Stimulated activated naive CD8-positive, alpha-beta T cell treated with anti-CD3 and anti-CD28 coated beads, Interleukin-15, amount 100 ng/mL, for 72 hours (primary cell): ENCODE data around the gene MTMR1.
A peak's percentile ranks its signal among the peaks of the same experiment; 100 is the strongest.

Experiments used
- ATAC-seq: fragments of 150-1000 bp; cut with Tn5 transposase; 2 replicates; pipeline ENCODE4 v1.10.0; 2021; ENCODE audit warnings: mild to moderate bottlenecking, moderate library complexity
- DNase-seq, 2 donors: peaks; one replicate each; pipeline ENCODE4 v3.0.0; 2021 to 2022
- H3K27ac Mint-ChIP-seq, 2 donors: one replicate each; pipeline ENCODE4 v1.8.0; 2022; ENCODE audit warnings: mild to moderate bottlenecking in 2 of 2, mixed read lengths in 2 of 2, moderate library complexity in 2 of 2
- H3K27me3 Mint-ChIP-seq: one replicate; pipeline ENCODE4 v1.8.0; 2022; ENCODE audit warnings: mixed read lengths
- H3K4me1 Mint-ChIP-seq: one replicate; pipeline ENCODE4 v1.8.0; 2022; ENCODE audit warnings: mild to moderate bottlenecking, mixed read lengths
- H3K4me3 Mint-ChIP-seq, 2 donors: one replicate each; pipeline ENCODE4 v1.8.0; 2022; ENCODE audit warnings: mild to moderate bottlenecking in 2 of 2, mixed read lengths in 2 of 2, moderate library complexity in 1 of 2
- H3K9me3 Mint-ChIP-seq, 2 donors: one replicate each; pipeline ENCODE4 v1.8.0; 2022; ENCODE audit warnings: mixed read lengths in 2 of 2

MTMR1 gene

DNA sequence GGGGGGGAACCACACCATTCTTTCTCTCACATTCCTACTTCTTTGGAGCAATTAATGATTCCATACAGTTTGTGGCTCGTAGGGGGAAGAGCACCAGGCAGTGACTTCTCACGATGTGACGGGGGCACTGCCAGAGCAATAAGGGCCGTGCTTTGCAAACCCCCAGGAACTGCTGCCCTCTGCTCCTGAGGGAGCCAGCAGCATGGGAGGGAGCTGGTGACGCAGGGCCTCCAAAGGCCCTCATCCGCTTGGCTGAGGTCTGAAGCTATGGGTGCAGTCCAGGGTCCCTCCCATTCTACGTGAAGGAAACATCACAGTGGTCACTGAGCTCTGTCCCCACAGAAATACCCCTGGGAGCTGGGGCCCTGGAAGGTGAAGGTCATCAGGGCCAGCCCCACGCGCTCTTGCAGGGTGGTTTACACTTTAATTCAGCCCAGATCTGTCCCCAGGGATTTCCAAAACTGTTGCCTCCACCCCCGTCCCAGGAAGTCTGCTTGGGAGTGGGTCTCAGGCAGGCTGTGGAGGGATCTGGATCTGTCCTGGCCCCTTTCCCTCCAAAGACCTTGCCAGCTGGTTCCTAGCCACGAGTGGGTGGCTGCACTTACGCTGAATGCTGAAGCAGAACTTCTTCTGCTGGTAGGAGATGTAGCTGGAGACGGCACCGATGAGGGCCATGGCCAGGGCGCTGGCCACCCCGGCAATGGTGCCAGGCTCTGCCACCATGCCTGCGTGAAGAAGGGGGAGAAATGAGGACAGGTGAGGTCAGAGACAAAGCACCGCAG lies 82.6 kb downstream of the MTMR1 start:
- H3K4me1 Mint-ChIP-seq = peaks cover 29% of the 10 kb centered on the region
- no peak overlapping the region for H3K4me3 Mint-ChIP-seq
- ATAC-seq (no peak), DNase-seq (no peak)
- H3K27me3 Mint-ChIP-seq = no peaks in the 10 kb centered on the region
- H3K27ac Mint-ChIP-seq = no peak overlapping the region
- no peaks in the 10 kb centered on the region for H3K9me3 Mint-ChIP-seq

DNA sequence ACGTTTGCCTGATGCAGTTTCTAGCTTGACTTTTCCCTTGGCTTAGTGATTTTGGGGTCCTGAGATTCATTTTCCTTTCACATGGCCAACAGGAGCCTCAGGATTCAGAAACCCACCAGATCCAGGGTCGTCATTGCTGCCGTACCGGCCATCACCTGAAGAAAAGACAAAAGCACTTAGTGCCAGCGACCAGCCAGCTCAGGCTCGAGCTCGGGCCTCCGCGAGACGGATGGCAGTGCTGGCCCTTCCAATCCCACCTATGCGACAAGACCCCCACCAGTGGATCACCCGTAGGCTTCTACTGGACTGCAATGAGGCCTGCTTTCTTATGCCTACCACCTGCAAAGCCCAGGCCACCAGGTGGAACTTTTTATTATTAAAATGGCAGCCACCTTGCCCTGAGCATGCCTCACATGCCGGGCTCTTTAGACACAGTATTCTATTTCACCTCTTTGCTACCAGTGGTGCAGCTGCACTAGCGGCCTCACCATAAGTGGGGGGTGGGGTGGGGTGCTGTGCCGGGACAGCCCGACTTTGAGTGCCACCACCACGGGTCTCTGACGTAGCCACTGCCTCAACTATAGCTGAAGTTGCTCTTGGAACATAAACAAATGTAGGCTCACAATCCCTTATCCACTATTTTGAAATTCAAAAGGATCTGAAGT lies 84.3 kb downstream of the MTMR1 start:
- Mint-ChIP-seq H3K9me3 (no peaks in the 10 kb centered on the region), H3K4me1 (peaks cover 24% of the 10 kb centered on the region), H3K27ac (peak overlapping the region in 1 of 2 donors; percentile 12), H3K27me3 (no peaks in the 10 kb centered on the region), H3K4me3 (no peak overlapping the region)
- ATAC-seq (no peak), DNase-seq (no peak)

DNA sequence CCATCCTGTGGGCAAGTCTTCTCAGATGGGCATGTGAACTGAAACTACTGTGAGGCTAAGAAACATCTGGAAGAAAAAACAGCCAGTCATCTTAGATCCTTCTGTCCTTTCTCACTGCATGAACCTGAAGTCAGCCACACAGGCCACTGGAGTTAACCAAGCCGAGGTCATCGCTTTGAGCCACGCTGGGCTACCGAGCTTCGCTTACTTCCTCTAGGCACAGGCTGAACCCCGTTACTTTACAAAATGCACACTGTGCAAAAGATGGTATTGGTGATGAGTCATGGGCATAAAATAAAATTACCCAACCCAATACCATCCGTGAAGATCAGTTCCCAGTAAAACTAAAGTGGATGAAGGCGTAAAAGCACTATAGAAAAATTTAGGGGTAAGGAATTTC lies 86.2 kb downstream of the MTMR1 start:
- no peak for DNase-seq
- no peak overlapping the region for H3K27ac Mint-ChIP-seq
- peaks cover 23% of the 10 kb centered on the region for H3K4me1 Mint-ChIP-seq

DNA sequence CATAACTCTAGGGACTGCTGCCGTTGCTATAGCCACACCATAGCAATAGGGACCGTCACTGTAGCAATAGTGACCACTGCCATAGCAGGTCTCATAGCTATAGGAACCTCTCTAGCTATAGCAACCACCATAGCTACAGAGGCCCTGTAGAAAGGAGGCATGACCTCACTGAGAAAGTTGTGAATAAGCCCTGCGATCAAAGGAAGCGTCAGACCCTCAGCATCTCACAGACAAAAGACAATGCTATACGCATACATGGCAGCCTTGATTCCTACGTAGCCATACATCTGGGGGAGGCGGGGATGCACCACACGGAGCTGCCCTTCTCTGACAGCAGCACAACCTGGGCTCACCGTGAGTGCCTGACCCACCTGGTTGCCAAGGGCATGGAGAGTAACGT lies 88.5 kb downstream of the MTMR1 start:
- Mint-ChIP-seq H3K27ac (no peak overlapping the region), H3K4me3 (no peak overlapping the region), H3K27me3 (no peaks in the 10 kb centered on the region), H3K9me3 (no peaks in the 10 kb centered on the region), H3K4me1 (peaks cover 23% of the 10 kb centered on the region)
- no peak for ATAC-seq
- no peak for DNase-seq

More for the DNA sequence above, 86.2 kb downstream of the MTMR1 start:
- H3K9me3 Mint-ChIP-seq = no peaks in the 10 kb centered on the region
- no peaks in the 10 kb centered on the region for H3K27me3 Mint-ChIP-seq
- no peak for ATAC-seq
- H3K4me3 Mint-ChIP-seq = peak overlapping the region in 1 of 2 donors; percentile 9

DNA sequence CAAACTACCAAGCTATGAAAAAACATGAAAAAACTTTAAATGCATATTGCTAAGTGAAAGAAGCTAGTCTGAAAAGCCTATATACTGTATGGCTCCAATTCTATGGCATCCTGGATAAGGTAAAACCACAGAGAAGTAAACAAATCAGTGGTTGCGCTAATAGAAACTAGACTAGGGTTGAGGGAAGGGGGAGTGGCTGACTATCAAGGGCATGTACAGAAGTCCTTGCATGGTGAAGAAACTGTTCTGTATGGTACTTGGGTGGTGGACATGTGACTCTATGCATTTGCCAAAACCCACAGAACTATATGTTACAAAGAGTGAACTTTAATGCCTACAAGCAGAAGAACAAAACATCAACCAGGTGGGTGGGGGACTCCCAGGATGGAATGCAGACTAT lies 96.8 kb downstream of the MTMR1 start:
- Mint-ChIP-seq H3K9me3 (no peaks in the 10 kb centered on the region), H3K4me1 (peaks cover 7% of the 10 kb centered on the region), H3K27me3 (no peaks in the 10 kb centered on the region), H3K27ac (no peak overlapping the region), H3K4me3 (no peak overlapping the region)
- ATAC-seq (peak; percentile 64), DNase-seq (no peak)

DNA sequence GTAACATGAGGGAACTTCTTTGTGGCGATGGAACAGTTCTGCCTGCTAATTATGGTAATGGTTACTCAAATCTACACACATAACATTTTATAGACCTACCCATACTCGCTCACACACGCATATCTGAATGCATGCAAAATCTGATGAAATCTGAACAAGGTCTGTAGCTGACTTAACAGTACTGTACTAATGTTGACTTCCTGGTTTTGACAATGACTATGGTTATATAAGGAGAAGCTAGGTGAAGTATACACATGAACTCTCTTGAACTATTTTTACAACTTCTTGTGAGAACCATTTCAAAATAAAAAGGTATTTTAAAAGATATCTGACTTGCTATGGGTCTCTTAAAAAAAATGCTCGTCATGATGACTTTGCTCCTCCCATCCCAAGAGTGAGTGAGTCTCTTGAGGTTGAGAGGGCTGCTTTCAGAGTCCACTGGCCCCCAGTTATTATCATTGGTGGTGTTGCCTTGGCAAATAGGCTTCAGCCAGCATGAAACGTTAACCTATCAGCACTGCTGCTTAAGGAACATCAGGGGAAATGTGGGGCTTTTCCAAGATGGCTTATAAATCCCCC lies 99.8 kb downstream of the MTMR1 start:
- Mint-ChIP-seq H3K9me3 (no peaks in the 10 kb centered on the region), H3K27ac (no peak overlapping the region), H3K4me1 (peaks cover 7% of the 10 kb centered on the region), H3K27me3 (no peaks in the 10 kb centered on the region), H3K4me3 (no peak overlapping the region)
- no peak for ATAC-seq
- DNase-seq = no peak

DNA sequence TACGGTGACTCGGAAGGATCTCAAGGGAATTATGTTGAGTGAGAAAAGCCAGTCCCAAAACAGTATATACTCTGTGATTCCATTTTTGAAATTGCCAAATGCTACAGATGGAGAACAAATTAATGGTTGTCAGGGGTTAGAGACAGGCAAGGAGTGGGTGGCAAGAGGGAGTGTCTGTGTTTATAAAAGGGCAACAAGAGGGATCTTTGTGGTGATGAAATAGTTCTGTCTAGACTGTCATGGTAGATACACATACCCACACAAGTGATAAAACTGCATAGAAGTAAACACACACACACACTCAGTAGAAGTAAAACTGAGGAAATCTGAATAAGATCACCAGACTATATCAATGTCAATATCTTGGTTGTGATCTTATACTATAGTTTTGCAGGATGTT lies 112.5 kb downstream of the MTMR1 start:
- Mint-ChIP-seq H3K9me3 (peaks cover 0 to 7% of the 10 kb centered on the region in 2 donors), H3K27me3 (no peaks in the 10 kb centered on the region), H3K4me1 (peaks cover 6% of the 10 kb centered on the region), H3K4me3 (no peak overlapping the region), H3K27ac (no peak overlapping the region)
- no peak for ATAC-seq
- no peak for DNase-seq

DNA sequence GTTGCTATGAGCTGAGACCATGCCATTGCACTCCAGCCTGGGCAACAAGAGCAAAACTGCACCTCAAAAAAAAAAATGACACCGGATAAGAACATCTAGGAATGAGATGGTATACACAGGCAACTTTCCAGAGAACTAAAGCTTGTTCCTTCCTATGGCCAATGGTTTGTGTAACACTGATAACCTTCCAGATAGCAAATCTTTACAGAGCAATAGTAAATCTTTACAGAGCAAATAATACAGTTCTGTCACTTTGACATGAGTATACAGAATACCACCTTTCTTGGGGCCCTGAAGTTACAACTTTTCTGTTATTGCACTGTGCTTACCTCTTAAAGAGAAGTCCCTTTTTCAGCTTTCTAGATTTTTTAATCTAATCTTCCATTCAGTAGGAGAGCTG lies 113.6 kb downstream of the MTMR1 start:
- Mint-ChIP-seq H3K9me3 (peaks cover 0 to 7% of the 10 kb centered on the region in 2 donors), H3K27ac (no peak overlapping the region), H3K4me3 (no peak overlapping the region), H3K4me1 (peaks cover 6% of the 10 kb centered on the region), H3K27me3 (no peaks in the 10 kb centered on the region)
- DNase-seq (no peak), ATAC-seq (no peak)

DNA sequence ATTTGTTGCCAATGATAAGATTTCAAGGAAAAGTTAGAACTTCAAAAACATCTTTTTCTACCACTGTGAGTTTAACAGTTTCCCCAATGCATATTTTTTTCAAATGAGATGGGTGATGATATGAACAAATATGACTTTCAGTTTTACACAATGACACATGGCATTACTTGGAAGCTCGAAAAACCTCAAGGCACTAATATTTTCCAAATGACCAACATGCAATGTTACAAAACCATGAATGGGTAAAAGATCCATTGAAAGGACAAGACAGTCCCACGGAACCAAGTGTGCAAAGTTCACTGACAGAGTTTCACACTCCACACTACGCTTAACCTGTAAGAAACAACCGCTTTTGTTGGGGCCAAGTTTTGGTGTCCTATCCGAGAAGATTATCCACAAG lies 120.7 kb downstream of the MTMR1 start:
- H3K4me1 Mint-ChIP-seq = peaks cover 9% of the 10 kb centered on the region
- ATAC-seq = no peak
- H3K27ac Mint-ChIP-seq = no peak overlapping the region
- H3K4me3 Mint-ChIP-seq = no peak overlapping the region
- H3K9me3 Mint-ChIP-seq = peaks cover 0 to 1% of the 10 kb centered on the region in 2 donors
- no peaks in the 10 kb centered on the region for H3K27me3 Mint-ChIP-seq
- DNase-seq = no peak
